Upper lobe of left lung (tissue), 6 donors: ENCODE data around the gene ACR. TPM values are rescaled to one million over a fixed set of nuclear protein-coding genes. Genes with fewer than 3 reads are reported as not detected.

Source experiments
- ATAC-seq, 2 donors: fragments of 200-7000 bp; cut with Tn5 transposase; one replicate each; pipeline ENCODE4 v1.9.1; 2022; ENCODE audit warnings: mild to moderate bottlenecking in 2 of 2, moderate library complexity in 2 of 2; ENCODE audit not compliant: low FRiP score in 2 of 2
- DNase-seq, 2 donors: peaks; one replicate each; pipeline ENCODE4 v3.0.0-alpha.2; 2019 to 2020
- H3K27ac ChIP-seq, 4 donors: fragments of 200-600 bp; sonication (generic); one replicate each; pipeline ENCODE4 v1.5.1; 2016 to 2019
- H3K27me3 ChIP-seq, 4 donors: fragments of 200-600 bp; sonication (generic); one replicate each; pipeline ENCODE4 v1.5.1; 2017 to 2019
- H3K36me3 ChIP-seq, 4 donors: fragments of 200-600 bp; sonication (generic); one replicate each; pipeline ENCODE4 v1.5.1; 2016 to 2019
- H3K4me1 ChIP-seq, 4 donors: fragments of 200-600 bp; sonication (generic); one replicate each; pipeline ENCODE4 v1.5.1; 2018 to 2019
- H3K4me3 ChIP-seq, 4 donors: fragments of 200-600 bp; sonication (generic); one replicate each; pipeline ENCODE4 v1.5.1; 2017 to 2019; ENCODE audit warnings: mild to moderate bottlenecking in 2 of 4, moderate library complexity in 1 of 4
- H3K9me3 ChIP-seq, 4 donors: fragments of 200-600 bp; sonication (generic); one replicate each; pipeline ENCODE4 v1.5.1; 2018 to 2019
- CTCF ChIP-seq, 6 experiments: fragments of 450-650 bp in 4 of 6; fragments of 200-600 bp in 2 of 6; sonication (generic) in 2 of 6; IDR thresholded peaks; one replicate each; pipeline ENCODE4 v1.5.1; 2016 to 2019; ENCODE audit warnings: antibody characterized with exemption in 6 of 6
- EP300 ChIP-seq, 4 donors: sonication (generic); formaldehyde crosslinking; IDR thresholded peaks; one replicate each; pipeline ENCODE4 v1.5.1; 2017; ENCODE audit warnings: antibody characterized with exemption in 4 of 4, control low read depth in 2 of 4
- POLR2A ChIP-seq, 4 donors: fragments of 450-650 bp; IDR thresholded peaks; one replicate each; pipeline ENCODE4 v1.5.1; 2016 to 2017; ENCODE audit warnings: antibody characterized with exemption in 4 of 4, mild to moderate bottlenecking in 2 of 4
- POLR2AphosphoS5 ChIP-seq, 2 donors: sonication (generic); formaldehyde crosslinking; IDR thresholded peaks; one replicate each; pipeline ENCODE4 v1.5.1; 2017; ENCODE audit warnings: antibody characterized with exemption in 2 of 2
- WGBS, 2 donors: methylation state at CpG; one replicate each; pipeline ENCODE4 v1.1.5; 2017 to 2018; 5-methylcytosine and 5-hydroxymethylcytosine counted together
- total RNA-seq, 6 donors: library from RNA; depleted of rRNA in 4 of 6; stranded (reverse); fragments of >200 nt in 4 of 6; gene quantifications; one replicate each; pipeline versions ENCODE4 v1.1.0 to v1.2.1, GENCODE V29; 2016 to 2021
- donor health status: DM: no; HTN: no; CAD: no; lungs with moderate emphysema.
- donor health status: DM: no; HTN: yes; CAD: no; lungs with severe emphysema.

Gene ACR
- total RNA-seq, 6 donors from 2014 or later: 0.71 to 3.9 (median 1.5) TPM

GRCh38 chr22:50728523-50728931 lies 9.5 kb upstream of the ACR start:
- H3K4me3 ChIP-seq: no peak overlapping the region
- no peaks in the 10 kb centered on the region for H3K9me3 ChIP-seq
- peaks cover 0 to 52% (median 20%) of the 10 kb centered on the region in 4 donors for H3K36me3 ChIP-seq
- no peak overlapping the region for H3K27ac ChIP-seq
- WGBS, 2 donors: 67 to 85% methylated on average over 1 to 2 of the region's 2 CpGs
- TF ChIP-seq POLR2A (IDR thresholded peaks at IDR 0.05) (no peak), POLR2AphosphoS5 (IDR thresholded peaks at IDR 0.05) (no peak), CTCF (IDR thresholded peaks at IDR 0.05) (no peak), EP300 (IDR thresholded peaks at IDR 0.05) (no peak)
- ATAC-seq: no peak
- peak in 1 of 2 donors; percentile 18 for DNase-seq
- peaks cover 18 to 50% (median 27%) of the 10 kb centered on the region in 4 donors for H3K4me1 ChIP-seq
- no peaks in the 10 kb centered on the region for H3K27me3 ChIP-seq

GRCh38 chr22:50729391-50730012 lies 8.5 kb upstream of the ACR start:
- H3K4me1 ChIP-seq: peaks cover 18 to 50% (median 25%) of the 10 kb centered on the region in 4 donors
- DNase-seq: peak in 1 of 2 donors; percentile 19
- no peak for TF ChIP-seq CTCF (IDR thresholded peaks at IDR 0.05)
- TF ChIP-seq POLR2AphosphoS5 (IDR thresholded peaks at IDR 0.05): no peak
- TF ChIP-seq EP300 (IDR thresholded peaks at IDR 0.05): no peak
- no peak for TF ChIP-seq POLR2A (IDR thresholded peaks at IDR 0.05)

DNA sequence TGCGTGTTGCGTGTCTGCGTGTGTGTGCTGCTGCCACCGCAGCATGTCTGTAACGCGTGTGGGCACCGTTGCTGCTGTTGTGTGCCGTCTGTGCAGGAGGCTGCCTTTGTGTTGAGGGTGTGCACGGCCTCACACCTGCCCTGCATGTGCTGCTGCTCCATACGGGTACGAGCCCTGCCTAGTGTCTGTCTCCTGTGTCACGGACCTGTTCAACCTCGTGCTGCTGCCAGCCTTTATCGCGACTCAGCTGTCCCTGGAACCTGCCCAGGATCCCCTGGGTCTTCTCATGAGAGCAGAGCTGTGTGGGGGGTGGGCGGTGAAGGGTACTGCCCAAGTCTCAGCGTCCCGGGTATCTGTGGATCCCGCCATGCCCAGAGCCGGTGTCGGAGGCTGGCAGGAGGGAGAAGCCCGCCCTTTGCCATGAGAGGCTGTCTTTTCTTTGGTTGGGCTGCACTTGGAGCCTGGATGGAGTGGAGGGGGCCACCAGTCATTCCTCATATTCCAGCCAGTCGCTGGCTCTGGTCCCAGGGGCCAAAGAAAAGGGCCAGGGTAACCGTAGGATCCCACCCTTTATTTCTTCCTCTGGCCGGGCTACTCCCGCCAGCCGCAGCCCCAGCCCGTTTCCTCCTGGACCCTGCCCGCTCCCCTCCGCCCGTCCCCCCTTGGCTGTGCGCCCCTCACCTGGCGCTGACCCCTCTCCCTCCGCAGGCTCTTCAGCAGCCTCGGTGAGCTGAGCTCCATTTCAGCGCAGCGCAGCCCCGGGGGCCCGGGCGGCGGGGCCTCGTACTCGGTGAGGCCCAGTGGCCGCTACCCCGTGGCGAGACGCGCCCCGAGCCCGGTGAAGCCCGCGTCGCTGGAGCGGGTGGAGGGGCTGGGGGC lies 7.8 kb upstream of the ACR start:
- H3K27me3 ChIP-seq: no peaks in the 10 kb centered on the region
- H3K9me3 ChIP-seq: no peaks in the 10 kb centered on the region
- H3K36me3 ChIP-seq: peaks cover 0 to 39% (median 20%) of the 10 kb centered on the region in 4 donors
- peak overlapping the region in 1 of 4 donors; percentile 33 for H3K27ac ChIP-seq
- no peak for TF ChIP-seq EP300 (IDR thresholded peaks at IDR 0.05)
- TF ChIP-seq CTCF (IDR thresholded peaks at IDR 0.05): no peak
- no peak for TF ChIP-seq POLR2A (IDR thresholded peaks at IDR 0.05)
- no peak for TF ChIP-seq POLR2AphosphoS5 (IDR thresholded peaks at IDR 0.05)
- peak; percentile 18 to 84 for DNase-seq
- H3K4me1 ChIP-seq: peaks cover 18 to 50% (median 23%) of the 10 kb centered on the region in 4 donors
- no peak for ATAC-seq
- H3K4me3 ChIP-seq: no peak overlapping the region
- WGBS, 2 donors: 73 to 77% methylated on average over 20 to 44 of the region's 54 CpGs

More at GRCh38 chr22:50729391-50730012, 8.5 kb upstream of the ACR start:
- H3K36me3 ChIP-seq: peaks cover 0 to 46% (median 20%) of the 10 kb centered on the region in 4 donors
- no peak for ATAC-seq
- H3K27ac ChIP-seq: no peak overlapping the region
- H3K4me3 ChIP-seq: no peak overlapping the region
- no peaks in the 10 kb centered on the region for H3K9me3 ChIP-seq
- no peaks in the 10 kb centered on the region for H3K27me3 ChIP-seq
- 87 to 91% methylated on average over 15 to 18 of the region's 21 CpGs for WGBS, 2 donors

- peak overlapping the region in 2 of 4 donors; percentile 32 to 33 for H3K27ac ChIP-seq
- no peaks in the 10 kb centered on the region for H3K27me3 ChIP-seq
- peak overlapping the region in 1 of 4 donors; percentile 14 for H3K4me3 ChIP-seq
- peaks cover 0 to 33% (median 16%) of the 10 kb centered on the region in 4 donors for H3K36me3 ChIP-seq
- DNase-seq (peak; percentile 22 to 84), ATAC-seq (no peak)
- H3K4me1 ChIP-seq: peaks cover 18 to 48% (median 23%) of the 10 kb centered on the region in 4 donors
- TF ChIP-seq POLR2AphosphoS5 (IDR thresholded peaks at IDR 0.05) (peak in 1 of 2 donors; percentile 8), EP300 (IDR thresholded peaks at IDR 0.05) (no peak)
- whole genome bisulfite sequencing, 2 donors: 69 to 83% methylated on average over 54 to 56 of the region's 76 CpGs
- H3K9me3 ChIP-seq: no peaks in the 10 kb centered on the region
These were observed 6.9 kb upstream of the ACR start for GRCh38 chr22:50730941-50731661.
